Measurements from ENCODE around the gene ACP2. TPM values are rescaled to one million over a fixed set of nuclear protein-coding genes. Genes with fewer than 3 reads are reported as not detected.

ACP2 gene
- total RNA-seq, 4 donors from 2014 or later, result 22.9 to 28.0 (median 24.6) TPM

- no peak for TF ChIP-seq POLR2AphosphoS5 (IDR thresholded peaks at IDR 0.05)
- TF ChIP-seq CTCF (IDR thresholded peaks at IDR 0.05), result no peak
- no peak for TF ChIP-seq POLR2A (IDR thresholded peaks at IDR 0.05)
- TF ChIP-seq EP300 (IDR thresholded peaks at IDR 0.05), result no peak
- DNase-seq (ENCODE audit: low spot score in 2 of 2), result no peak
- peaks cover 52% of the 10 kb centered on the region for H3K36me3 ChIP-seq
- peaks cover under 1% of the 10 kb centered on the region for H3K4me1 ChIP-seq
- WGBS, result 92% methylated on average over 7 of the region's 7 CpGs
- H3K9me3 ChIP-seq, result no peaks in the 10 kb centered on the region
- H3K4me3 ChIP-seq, result no peak overlapping the region
- H3K27me3 ChIP-seq, result no peaks in the 10 kb centered on the region
- no peak overlapping the region for H3K27ac ChIP-seq
Observed at GRCh38 chr11:47225552-47226400, 22.8 kb downstream of the ACP2 start.

GRCh38 chr11:47222696-47223095 lies 25.9 kb downstream of the ACP2 start:
- no peak overlapping the region for H3K4me3 ChIP-seq
- peaks cover 64% of the 10 kb centered on the region for H3K36me3 ChIP-seq
- TF ChIP-seq POLR2AphosphoS5 (IDR thresholded peaks at IDR 0.05) (no peak), EP300 (IDR thresholded peaks at IDR 0.05) (no peak), POLR2A (IDR thresholded peaks at IDR 0.05) (no peak), CTCF (IDR thresholded peaks at IDR 0.05) (no peak)
- WGBS, result 89% methylated on average over 2 of the region's 2 CpGs
- no peaks in the 10 kb centered on the region for H3K9me3 ChIP-seq
- no peak overlapping the region for H3K27ac ChIP-seq
- no peaks in the 10 kb centered on the region for H3K27me3 ChIP-seq
- peaks cover 12% of the 10 kb centered on the region for H3K4me1 ChIP-seq
- DNase-seq (ENCODE audit: low spot score in 2 of 2), result no peak

GRCh38 chr11:47220401-47220821 lies 28.2 kb downstream of the ACP2 start:
- peaks cover 49% of the 10 kb centered on the region for H3K36me3 ChIP-seq
- H3K4me1 ChIP-seq, result peaks cover 28% of the 10 kb centered on the region
- no peaks in the 10 kb centered on the region for H3K27me3 ChIP-seq
- H3K4me3 ChIP-seq, result no peak overlapping the region
- H3K9me3 ChIP-seq, result no peaks in the 10 kb centered on the region
- 55% methylated on average over 1 of the region's 1 CpG for WGBS
- TF ChIP-seq POLR2AphosphoS5 (IDR thresholded peaks at IDR 0.05), result no peak
- no peak for TF ChIP-seq EP300 (IDR thresholded peaks at IDR 0.05)
- TF ChIP-seq POLR2A (IDR thresholded peaks at IDR 0.05), result no peak
- no peak for TF ChIP-seq CTCF (IDR thresholded peaks at IDR 0.05)
- H3K27ac ChIP-seq, result no peak overlapping the region
- no peak for DNase-seq (ENCODE audit: low spot score in 2 of 2)

GRCh38 chr11:47216121-47216798 lies 32.4 kb downstream of the ACP2 start:
- WGBS, result 1% methylated on average over 10 of the region's 12 CpGs
- peaks cover 37% of the 10 kb centered on the region for H3K4me1 ChIP-seq
- H3K36me3 ChIP-seq, result peaks cover 26% of the 10 kb centered on the region
- no peak for DNase-seq (ENCODE audit: low spot score in 2 of 2)
- TF ChIP-seq CTCF (IDR thresholded peaks at IDR 0.05) (no peak), POLR2A (IDR thresholded peaks at IDR 0.05) (no peak), POLR2AphosphoS5 (IDR thresholded peaks at IDR 0.05) (no peak), EP300 (IDR thresholded peaks at IDR 0.05) (no peak)
- H3K9me3 ChIP-seq, result no peaks in the 10 kb centered on the region
- no peaks in the 10 kb centered on the region for H3K27me3 ChIP-seq
- peak overlapping the region; percentile 69 for H3K4me3 ChIP-seq
- peak overlapping the region; percentile 94 for H3K27ac ChIP-seq

- H3K4me1 ChIP-seq, result peaks cover 33% of the 10 kb centered on the region
- WGBS, result 6% methylated on average over 9 of the region's 15 CpGs
- H3K27me3 ChIP-seq, result no peaks in the 10 kb centered on the region
- peak overlapping the region; percentile 94 for H3K27ac ChIP-seq
- peaks cover 22% of the 10 kb centered on the region for H3K36me3 ChIP-seq
- peak overlapping the region; percentile 69 for H3K4me3 ChIP-seq
- TF ChIP-seq CTCF (IDR thresholded peaks at IDR 0.05), result no peak
- no peak for TF ChIP-seq EP300 (IDR thresholded peaks at IDR 0.05)
- TF ChIP-seq POLR2A (IDR thresholded peaks at IDR 0.05), result no peak
- TF ChIP-seq POLR2AphosphoS5 (IDR thresholded peaks at IDR 0.05), result no peak
- DNase-seq (ENCODE audit: low spot score in 2 of 2), result no peak
- no peaks in the 10 kb centered on the region for H3K9me3 ChIP-seq
Observed at GRCh38 chr11:47215366-47215910, 33.2 kb downstream of the ACP2 start.
